ENCODE measurements around the gene BCAN.
"Not testable (repeated sequence)": the region's sequence is repeated elsewhere in the genome, so short reads cannot be mapped to it uniquely, and the experiment has no call there.

The BCAN gene

DNA sequence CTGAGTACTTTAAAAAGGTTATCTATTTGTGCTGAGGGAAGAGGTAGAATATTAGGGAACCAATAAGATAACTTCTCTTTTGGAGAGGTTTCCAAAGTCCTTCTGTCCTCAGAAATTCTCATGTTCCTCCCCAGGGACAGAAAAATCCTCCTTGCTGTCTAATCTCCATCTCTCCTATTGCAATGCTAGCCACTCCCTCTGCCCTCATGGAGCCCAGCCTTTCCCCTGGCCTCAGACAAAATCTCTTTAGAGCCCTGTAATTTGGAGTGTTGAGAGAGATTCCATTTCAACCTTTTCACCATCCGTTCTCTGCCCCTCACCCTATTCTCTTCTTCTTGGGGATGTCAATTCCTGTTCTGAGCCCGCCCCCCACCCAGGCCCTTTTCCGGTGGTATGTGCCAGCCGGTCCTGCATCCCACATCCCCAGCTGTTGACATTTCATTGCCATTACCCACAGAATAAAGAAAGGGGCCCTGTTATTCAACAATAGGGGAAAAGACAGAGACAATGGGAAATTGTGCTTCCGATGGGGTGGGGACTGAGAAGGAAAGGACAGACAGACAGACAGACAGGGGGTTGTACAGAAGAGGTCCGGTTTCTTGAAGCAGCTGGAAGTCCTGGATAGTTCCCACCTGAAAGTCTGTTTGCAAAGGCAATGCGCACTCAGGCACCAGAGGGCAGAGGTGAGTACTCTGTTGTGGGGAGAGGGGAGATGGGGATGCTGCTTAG is 22.9 kb upstream of the BCAN start, which contains the start of gene HAPLN2:
HAPLN2 (plus strand) TSS at position 563 of the 729 bp plus-strand sequence. CDS start 4,076 bp downstream, outside the sequence.
- DNase-seq, result peak in 1 of 2 donors; percentile 8

DNA sequence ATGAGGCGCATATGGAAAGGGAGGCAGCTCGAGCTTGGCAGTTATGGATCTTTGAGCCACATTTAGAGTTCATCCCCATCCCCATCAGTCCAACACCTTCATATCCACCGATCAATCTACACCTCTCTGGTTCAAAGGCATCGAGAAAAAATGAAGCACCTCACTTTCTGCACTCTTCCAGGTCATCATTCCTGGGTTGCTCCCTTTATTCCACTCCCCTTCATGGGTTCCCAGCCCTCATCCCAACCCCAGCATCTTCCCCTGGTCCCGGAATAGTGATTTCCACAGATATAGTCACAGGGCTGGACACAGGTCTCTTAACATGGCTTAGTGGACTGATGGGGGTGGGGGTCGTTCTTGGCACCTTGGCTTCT is 22.3 kb upstream of the BCAN start:
- no peak for DNase-seq

DNA sequence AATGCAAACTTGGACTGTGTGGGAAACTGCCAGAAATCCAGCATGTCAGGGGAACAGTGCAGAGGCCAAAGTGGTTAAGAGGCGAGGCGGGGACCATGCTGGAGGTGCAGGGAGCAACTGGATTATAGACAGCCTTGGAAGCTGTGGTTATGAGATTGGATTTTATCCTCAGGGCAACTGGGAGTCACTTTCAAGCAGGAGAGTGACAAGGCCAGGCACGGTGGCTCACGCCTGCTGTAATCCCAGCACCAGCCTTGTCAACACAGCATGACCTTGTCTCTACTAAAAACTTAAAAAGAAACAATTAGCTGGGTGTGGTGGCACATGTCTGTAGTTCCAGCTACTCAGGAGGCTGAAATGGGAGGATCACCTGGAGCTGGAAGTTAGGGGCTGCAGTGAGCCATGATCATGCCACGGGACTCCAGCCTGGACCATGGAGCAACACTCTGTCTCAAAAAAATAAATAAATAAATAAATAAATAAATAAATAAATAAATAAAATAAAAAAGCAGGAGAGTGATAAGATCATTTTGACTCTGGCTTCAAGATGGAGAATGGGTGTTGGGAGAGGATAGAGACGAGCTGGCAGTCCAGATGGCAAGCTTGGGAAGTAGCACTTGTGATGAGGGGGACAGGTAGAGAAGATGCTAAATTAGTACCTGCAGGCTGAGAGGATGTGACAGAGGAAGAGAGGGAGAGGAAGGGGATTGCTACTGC is 19.2 kb upstream of the BCAN start:
- DNase-seq, result no peak

DNA sequence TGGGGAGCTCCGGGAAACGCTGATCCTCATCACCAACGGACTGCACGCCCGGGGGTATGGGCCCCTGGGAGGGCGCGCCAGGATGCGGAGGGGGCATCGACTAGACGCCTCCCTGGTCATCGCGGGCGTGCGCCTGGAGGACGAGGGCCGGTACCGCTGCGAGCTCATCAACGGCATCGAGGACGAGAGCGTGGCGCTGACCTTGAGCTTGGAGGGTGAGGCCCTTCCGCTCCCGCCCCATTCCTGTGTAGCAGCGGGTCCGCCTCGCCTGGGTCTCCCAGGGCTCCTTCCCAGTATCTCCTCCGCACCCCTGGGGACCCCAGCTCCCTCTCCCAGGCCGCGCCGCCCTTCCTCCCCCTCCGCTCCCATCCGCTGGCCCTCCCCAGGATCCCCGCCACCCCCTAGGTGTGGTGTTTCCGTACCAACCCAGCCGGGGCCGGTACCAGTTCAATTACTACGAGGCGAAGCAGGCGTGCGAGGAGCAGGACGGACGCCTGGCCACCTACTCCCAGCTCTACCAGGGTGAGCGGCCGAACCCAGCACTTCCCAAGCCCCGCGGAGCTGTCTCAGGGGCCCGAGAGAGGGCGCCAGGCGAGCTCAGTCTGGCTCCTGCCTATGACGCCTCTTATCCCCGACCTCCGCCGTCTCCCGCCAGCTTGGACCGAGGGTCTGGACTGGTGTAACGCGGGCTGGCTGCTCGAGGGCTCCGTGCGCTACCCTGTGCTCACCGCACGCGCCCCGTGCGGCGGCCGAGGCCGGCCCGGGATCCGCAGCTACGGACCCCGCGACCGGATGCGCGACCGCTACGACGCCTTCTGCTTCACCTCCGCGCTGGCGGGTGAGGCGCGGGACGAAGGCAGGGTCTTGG is 17.7 kb upstream of the BCAN start:
- peak in 1 of 2 donors; percentile 58 for DNase-seq

DNA sequence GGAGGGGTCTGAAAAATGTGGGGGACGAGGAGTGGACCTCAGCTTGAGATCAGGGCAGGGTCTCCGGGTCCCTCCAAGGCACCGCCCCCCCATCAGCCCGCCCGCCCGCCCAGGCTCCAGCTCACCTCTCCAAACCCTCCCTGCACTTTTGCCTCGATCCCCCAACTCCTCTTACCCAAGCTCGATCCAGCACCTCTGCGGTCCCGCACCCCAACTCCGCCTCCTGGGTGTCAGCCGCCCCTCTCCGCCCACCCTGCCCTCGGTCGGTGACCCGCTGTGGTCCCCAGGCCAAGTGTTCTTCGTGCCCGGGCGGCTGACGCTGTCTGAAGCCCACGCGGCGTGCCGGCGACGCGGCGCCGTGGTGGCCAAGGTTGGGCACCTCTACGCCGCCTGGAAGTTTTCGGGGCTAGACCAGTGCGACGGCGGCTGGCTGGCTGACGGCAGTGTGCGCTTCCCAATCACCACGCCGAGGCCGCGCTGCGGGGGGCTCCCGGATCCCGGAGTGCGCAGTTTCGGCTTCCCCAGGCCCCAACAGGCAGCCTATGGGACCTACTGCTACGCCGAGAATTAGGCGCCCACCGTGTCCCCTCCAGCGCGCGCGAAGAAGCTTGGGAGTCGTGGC is 17.0 kb upstream of the BCAN start:
- no peak for DNase-seq

DNA sequence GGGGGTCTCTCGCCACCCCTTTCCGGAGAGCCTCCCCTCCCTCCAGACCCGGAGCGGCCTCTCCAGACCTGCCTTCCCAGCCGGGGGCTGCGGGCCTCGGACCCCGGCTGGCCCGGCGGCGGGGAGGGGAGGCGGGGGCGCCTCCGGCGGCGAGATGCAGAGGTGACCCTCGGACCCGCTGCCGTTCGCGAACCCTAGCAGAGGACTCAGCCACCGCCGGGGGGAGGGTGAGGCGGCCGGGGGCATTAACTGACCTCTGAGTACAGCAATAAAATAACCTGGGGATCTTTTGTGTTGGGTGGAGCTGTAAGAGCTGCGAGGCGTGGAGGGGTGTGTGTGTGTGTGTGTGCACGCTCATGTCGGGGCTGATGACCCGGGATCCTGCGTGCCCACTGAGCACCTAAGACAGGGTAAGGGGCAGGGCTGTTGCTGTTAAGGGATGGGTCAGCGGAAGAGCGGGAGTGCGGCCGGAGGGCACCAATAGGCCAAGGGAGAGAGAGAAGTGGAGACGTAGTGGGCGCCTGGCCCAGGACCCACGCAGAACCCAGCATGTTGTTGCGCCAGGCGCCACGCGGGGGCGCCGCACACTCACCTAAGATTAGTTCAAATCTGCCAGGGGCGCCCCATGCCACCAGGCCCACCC is 16.4 kb upstream of the BCAN start:
- DNase-seq, result peak; percentile 36 to 64

DNA sequence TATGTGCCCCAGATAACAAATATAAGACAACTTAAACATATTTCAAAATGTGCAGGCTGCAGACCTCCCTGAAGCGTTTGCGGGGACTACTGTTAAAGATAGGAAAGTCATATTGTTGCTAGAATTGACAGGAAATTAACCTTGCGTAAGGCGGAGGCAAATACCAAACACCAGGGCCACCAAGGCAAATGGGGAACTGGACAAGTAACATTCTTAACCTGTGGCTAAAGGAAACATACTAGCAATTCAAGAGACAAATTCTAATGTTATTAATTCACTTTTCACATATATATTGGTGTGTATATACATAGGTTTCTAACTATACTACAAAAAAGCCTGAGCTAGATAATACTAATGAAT is 15.9 kb upstream of the BCAN start:
- DNase-seq, result no peak

DNA sequence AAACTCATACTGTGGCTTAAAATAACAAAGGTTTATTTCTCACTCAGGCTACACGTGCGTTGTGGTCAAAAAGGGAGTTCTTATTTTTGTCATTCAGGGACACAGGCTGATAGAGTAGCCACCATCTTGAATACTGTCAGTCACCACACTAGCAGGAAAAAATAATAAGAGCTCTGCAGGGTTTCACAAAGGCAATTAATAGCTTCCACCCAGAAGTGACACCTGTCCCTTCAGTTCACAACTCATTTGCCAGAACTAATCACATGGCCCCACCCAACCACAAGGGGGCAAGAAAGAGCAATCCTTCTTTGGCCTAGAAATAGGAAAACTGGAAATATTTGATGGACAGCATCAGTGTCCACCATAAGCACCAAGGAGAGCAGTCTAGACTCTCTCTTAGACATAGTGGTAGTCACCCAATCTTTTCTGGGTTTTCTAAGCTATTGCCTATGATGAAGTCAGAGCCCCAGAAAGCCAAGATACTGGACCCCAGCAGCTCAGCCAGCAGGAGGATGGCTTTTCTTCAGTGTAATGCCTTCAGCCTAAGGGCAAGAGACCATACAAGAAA is 14.5 kb upstream of the BCAN start:
- peak; percentile 54 to 67 for DNase-seq

DNA sequence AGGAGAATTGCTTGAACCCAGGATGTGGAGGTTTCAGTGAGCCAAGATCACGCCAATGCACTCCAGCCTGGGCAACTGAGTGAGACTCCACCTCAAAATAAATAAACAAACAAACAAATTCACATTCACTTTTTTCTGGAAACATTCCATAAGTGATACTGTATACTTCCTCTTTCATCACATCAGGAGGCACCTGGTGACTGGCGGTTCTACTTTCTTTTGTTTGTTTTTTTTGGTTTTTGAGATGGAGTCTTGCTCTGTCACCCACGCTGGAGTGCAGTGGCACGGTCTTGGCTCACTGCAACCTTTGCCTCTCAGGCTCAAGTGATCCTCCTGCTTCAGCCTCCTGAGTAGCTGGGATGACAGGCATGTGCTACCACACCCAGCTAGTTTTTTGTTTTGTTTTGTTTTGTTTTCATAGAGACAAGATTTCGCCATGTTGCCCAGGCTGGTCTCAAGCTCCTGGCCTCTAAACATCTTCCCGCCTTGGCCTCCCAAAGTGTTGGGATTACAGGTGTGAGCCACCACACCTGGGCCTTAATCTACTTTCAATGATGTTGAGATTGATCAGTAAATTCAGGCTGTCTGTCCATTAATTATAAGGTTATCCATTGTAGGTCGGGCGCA is 12.0 kb upstream of the BCAN start:
- DNase-seq, result no peak

DNA sequence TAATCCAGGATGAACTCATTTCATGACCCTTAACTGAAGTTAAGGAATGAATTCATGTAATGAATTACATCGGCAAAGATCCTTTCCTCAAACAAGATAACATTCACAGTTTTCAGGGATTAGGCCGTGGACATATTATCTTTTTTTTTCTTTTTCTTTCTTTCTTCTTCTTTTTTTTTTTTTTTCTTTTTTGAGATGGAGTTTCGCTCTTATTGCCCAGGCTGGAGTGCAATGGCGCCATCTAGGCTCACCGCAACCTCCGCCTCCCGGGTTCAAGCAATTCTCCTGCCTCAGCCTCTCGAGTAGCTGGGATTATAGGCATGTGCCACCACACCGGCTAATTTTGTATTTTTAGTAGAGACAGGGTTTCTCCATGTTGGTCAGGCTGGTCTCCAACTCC is 10.8 kb upstream of the BCAN start:
- DNase-seq, result not testable (repeated sequence)

DNA sequence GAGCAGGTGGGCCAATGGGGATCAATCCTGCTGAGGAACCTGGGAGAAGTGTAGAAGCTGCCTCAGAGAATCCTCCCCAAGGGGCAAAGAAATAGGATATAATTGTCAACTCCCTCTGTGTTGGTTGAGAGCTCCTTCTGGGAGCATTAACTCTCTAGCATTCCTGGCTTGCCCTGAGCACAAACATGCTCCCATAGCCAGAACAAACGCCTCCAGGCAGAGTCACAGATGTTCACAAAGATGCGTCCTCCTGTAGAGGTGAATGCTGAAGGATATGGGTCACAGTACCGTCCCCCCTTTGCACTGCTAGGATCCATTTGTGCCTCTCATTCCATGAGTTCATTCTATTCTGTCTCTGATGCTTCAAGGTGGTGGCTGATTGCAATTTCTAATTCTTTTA is 9.6 kb upstream of the BCAN start:
- no peak for DNase-seq

DNA sequence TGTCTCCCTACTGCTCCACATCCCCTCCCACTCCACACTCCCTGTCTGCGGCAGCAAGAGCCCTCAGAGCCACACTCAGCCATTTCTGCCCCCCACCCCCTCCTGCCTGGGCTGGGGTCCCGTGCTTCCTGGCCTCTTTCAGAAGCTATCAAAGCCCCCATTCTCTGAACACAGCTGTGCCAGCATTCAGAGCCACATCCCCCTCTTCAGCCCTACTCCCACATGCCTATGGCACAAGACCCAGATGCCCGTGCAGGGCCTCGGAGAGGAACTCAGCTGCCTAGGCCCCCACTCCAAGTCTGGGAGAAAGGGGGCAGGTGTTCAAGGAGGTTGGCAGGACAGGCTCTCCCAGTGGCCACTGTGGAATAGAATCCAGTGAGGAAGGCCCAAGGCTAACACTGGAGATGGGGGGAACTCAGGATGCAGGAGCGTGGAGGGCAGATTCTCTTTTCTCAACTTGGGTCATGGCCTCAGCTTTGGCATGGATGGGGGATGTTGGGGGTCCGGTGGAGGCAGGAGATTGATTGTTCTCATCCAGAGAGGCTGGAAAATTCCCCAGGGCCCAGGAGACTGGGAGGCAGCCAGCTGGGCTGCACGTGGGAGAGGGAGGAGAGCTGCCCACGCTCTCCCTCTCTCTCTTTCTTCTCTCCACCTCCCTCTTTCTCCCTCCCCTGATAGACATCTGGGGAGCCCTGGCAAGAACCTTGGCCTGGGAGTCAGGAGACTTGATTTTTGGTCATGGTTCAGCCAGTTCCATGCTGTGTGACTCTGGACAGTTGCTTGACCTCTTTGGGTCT is 3.5 kb upstream of the BCAN start:
- DNase-seq, result no peak

DNA sequence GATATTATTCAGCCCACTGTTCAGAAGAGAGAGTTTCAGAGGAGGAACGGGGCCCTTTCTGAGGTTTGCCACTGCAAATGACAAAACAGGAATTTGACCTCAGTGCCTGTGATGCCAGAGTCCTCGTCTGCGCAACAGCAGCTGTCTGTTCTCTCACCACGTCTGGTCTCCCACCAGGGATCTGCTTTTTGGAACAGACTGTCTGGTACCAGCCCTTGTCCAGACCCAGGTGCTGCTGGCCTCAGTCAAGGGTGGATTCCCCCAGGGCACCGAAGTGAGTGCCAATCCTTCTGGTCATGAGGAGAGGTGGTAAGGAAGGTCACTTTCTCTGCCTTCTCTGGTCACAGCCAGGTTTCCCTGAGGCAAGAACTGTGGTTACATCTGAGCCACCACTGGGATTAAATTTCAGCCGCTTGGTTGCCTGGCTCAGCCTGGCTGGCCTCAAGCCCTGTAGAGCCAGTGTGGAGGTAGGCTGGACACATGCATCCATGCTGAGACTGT is 2.3 kb upstream of the BCAN start:
- DNase-seq, result no peak

DNA sequence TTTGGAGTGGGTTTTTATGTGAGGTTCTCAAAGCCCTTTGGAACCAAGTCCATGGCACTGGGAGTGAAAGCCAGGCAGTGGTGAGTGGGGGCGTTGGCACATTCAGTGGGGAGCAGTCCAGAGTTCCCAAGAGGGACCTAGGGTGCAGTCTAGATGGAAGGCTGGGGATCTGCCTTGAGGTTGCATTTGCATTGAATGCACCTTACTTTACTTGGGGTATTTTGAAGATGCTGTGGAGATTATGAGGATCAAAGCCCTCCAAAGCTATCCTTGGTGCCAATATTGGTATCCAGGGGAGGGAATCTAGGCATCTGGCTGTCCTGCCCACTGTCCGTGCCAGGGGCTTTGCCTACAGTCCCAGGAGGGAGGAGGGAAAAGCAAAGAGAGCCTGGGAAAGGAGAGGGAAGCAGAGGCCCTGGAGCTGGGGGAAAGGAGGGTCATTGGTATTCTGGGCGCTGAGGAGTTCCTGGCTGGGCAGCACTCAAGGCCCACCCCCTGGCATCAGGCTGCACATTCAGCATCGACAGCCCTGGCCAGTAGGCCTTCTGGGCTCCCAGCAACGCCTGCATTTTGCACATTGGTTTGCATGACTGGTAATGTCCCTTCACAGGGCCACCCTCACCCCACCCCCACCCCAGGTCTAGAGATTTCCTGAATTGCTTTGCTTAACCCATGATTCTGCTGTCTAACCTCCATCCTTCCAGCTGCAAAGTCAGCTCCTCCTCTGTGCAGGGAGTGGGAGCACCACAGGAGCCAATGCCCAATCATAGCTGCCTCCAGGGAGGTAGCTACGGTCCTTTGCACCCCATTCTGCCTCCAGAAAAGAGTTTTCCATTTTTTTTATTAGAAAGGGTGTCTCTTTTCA is 843 bp upstream of the BCAN start:
- no peak for DNase-seq

DNA sequence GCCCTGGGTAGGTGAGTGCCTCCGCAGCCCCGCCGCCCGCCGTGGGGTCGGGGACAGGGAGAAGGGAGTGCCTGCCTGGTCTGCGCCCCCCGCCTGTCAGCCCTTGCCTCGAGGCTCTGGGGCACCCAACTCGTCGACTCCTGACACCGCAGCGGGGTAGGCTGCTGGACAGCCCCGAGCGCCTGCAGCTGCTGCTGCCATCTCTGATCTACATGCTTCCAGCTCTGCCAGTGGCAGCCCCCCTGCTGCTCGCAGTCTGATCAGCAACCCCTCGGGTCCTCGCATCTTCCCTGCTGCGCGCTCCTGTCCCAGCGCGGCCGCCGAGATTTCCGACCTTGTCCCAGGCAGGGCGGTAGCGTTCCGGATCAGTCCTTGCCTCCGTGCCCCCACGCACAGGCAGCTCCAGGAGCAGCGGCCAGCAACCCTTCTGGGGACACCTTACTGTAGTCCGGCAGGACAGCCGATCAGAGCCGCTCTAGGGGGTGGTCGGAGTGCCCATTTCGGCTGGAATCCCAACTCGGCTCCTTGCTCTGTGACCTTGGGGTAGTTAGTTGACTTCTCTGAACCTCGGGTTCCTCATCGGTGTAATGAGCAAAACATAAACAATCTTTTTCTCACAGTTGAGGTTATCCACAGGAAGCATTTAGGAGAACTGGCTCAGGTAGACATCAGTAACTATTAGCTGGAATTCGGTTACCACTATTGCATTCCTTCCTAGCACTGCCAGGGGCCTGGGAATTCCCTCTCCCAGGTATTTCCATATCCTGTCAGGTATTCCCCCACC is 540 bp downstream of the BCAN start:
- DNase-seq, result no peak

DNA sequence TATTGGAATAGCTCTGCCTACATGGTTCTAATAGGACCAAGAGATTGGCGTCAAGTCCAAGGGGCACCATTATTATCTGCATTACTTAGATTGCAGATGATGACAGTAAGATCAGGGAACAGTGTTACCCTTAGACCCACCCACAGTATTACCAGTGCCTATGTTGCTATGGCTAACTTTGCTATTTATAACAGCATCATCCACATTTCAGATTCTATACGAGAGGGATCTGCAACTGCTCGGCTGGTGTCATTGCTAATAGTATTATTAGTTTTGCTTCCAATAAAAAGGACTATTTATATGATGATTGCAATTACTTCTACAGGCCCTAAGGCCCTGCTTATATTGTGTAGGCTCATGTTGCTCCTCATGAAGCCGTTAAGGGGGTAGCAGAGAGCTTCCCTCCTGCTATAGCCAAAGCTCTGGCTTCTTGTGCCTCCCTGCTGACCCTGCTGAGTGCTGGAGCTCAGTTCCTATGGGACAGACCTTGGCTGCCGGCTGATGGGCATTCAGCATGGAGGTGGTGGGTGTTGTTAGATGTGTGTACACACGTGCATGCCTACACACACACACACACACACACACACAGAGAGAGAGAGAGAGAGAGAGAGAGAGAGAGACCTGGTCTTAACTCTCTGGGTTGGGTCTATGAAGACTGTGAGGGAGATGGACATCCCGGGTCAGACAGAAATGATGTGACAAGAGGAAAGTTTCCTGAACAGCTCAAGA is 1.3 kb downstream of the BCAN start:
- no peak for DNase-seq

DNA sequence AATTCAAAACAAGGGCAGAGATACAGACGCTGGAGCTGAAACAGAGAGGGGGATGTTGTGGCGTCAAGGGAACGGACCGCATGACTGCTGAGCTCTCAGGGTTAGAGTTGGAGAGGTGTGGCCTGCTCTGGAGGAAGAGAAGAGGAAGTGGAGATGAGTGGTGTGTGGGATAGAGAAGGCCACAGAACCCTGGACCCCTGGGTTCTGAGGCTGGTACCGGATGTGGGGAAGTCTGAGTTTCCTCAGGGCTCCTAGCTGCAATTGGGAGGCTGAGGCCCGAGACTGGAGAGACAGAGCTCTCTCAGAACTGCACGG is 1.8 kb downstream of the BCAN start:
- DNase-seq, result peak; percentile 42 to 45

DNA sequence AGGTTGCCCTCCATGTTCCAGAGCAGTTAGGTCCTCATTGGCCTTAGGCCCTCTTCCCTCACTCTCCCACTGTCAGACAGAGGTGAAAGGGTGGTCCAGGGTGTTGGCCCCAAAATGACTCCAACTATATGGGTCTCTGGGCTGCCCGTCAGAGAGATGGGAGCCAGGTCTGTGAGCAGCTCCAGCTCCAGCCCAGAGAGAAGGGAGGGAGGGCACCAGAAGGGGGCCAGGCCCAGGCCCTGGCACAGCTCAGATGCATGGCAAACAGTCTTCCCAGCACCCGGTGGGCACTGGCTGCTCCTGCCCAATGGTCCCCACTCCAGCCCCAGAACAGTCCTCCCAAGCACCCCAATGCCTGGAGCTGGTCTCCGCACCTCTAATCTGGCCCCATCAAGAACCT is 2.2 kb downstream of the BCAN start:
- no peak for DNase-seq
